Fibroblast of skin of right biceps (primary cell): Measurements from ENCODE around the gene EFNA2.

Experiments
- DNase-seq: peaks from one replicate; pipeline ENCODE4 v3.0.0-alpha.2; 2013

EFNA2 gene

DNA sequence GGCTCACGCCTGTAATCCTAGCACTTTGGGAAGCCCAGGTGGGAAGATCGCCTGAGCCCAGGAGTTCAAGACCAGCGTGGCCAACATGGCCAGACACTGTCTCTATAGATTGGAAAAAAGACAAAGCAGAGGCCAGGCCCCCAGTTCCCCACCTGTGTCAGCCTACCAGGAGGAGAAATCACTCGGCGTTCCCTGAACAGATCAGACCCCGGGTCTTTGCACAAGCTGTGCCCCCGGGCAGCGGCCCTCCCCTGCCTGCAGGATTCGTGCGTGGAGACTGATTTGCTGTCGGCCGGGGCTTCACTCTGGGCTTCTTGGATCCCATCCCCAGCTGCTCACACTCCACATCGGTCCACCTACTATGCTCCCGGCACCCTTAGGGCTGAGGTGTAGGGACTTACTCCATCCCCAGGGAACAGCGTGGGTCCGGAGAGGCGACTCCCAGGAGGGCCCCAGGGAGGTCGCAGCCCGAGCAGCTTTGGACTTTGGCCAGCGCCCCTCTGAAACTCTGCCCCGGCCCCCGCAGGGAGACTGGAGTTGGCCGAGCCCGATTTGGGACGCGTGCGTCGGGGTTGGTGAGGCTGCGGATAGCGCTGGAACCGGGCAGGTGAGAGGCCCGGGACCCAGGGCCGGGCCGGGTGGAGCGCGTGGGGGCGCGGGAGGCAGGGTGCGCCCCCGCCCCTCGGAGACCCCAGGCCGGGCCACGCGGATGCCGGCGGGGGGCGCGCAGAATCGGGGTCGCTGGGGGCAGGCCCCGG lies 515 bp upstream of the EFNA2 start:
- DNase-seq, result no peak

DNA sequence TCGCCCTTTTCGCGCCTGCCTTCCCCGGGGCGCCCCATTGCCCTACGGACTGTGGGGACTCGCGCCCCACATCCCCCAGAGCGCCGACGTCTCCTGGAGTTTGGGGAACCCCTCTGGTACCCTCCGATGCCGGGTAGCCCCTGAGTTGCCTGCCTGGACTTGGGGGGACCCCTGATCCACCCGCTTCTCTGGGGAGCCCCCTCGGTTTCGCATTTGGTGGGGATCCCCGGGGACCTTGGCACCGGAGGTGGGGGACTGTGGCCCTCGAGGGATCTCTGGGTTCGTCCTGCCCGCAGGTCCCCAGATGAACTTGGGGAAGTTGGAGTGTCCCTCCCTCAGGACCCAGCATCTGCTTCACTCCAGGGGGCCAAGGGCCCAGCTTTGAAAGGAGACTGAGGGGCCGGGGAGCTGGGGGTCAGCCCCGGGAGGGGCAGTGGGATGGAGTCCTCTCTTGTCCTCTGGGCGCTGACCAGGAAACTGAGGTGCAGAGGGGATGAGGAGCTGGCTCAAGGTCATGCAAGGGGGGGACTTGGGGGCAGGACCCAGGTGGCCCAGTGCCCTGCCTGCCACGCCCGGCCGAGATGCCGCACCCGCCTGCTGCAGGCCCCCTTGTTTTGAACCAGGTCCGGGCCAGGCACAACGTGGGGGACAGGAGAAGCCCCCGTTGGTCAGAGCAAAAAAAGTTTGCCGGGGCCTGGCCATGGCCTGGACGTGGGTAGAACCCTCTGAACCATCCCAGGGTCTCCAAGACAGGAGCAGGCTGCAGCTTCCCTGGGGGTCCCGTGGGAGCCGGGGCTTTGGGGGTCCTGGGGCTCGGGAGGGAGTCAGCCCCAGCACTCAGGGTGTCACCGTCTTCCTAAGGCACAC lies 1.0 kb downstream of the EFNA2 start:
- no peak for DNase-seq

DNA sequence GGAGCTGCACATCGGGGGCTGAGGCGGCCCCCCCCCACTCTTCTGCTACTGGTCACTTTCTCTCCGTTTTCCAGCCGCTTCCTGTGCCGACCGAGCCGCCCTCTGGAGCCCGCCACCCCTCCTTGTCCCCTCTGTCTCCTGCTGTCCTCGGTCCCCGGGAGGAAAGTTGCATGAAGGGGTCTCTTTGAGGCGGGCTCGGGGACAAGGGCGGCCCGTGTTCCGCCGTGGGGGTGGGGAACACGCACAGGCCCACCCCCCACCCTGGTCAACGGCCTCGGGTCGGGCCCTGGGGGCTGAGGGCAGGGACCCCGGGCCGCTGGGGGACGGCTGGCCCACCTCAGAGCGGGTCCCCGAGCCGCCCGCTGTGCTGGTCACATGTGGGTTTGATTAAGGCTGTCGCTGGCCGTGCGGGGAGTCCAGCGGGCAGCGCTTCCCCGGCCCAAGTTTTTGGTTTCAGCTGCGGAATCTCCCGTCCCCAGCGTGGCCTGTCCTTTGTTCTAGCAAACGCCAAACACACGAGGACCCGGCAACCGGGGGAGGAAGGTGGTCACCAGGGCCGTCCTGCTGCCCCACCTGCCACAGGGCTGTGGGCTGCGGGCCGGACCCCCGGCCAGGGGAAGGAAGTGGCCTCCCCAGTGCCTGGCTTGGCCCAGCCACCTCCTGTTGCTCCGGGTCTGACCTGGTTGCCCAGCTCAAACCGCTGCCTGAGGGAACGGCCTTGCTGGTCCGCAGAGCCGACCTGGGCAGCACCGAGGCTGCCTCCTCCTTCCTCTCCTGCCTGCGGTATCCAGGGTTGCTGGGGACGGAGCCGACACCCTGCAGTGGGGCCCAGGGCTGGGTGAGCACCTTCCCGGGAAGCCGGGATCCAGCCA lies 1.9 kb downstream of the EFNA2 start:
- DNase-seq, result no peak

DNA sequence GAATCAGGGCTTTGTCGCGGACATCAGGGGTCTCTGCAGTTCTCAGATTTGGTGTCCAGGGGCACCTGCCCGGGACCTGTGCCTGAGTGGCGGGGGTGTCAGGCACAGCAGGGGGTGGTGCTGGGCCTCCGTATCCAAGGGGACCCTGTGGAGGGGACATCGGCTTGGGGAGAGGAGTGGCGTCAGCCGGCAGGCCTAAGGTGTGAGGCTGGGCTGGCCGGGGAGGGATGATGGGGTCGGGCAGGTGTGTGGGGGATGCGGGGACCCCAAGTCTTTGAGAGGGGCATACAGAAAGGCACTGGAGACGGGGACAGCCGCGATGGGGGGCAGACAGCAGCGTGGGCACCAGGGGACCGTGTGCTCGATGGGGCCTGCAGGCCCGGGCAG lies 2.5 kb downstream of the EFNA2 start:
- DNase-seq, result no peak

DNA sequence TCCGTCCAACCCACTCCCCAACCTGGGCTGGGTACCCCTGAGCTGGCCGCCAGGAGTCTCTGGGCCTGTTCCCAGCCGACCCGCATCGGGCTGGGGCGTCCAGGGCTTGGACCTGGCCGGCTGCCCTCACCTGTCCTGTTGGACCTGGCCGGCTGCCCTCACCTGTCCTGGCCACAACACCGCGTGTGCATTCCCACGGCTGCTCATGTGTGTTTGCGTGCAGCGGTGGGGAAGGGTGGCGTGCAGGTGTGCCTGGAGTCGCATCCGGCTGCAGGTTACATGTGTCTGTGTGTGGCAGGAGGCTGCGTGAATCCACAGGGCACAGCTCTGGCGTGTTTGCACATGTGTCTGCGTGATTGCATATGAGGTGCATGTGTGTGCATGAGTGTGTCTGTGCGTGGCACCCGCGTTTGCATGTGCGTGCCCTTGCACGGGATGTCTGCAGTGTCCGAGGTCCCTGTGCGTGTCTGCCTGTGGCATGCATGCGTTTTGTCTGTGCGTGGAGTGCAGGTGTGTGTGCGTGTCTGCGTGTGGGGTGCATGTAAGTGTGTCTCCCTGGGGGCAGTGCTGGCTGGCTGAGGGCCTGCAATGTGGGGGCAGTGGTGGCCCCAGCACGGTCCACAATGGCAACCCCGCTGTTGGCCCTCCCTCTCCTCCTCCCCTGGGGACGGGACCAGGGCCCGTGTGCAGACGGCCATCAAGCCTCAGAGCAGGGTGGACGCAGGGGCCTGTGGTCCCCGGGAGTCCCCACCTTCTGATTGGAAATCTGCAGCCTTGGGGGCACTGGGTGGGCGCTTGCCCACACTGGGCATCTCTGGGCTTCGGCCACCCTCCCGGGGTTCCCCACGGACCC lies 3.4 kb downstream of the EFNA2 start:
- DNase-seq, result no peak

DNA sequence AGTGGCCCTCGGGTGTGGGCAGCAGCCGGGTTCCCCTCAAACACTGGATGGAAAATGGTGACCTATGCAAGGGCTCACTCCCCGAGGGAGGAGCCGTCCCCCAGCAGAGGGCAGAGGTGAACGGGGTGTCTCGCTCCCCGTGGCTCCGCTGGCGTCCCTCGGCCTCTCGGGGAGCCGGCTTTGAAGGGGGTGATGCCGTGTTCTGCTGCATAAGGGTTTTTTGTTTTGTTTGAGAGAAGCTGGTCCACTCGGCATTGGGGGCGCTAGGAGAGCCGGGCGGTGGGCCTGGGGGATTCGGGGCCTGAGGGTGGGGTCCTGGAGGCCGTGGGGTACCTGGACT lies 4.0 kb downstream of the EFNA2 start:
- DNase-seq, result no peak

DNA sequence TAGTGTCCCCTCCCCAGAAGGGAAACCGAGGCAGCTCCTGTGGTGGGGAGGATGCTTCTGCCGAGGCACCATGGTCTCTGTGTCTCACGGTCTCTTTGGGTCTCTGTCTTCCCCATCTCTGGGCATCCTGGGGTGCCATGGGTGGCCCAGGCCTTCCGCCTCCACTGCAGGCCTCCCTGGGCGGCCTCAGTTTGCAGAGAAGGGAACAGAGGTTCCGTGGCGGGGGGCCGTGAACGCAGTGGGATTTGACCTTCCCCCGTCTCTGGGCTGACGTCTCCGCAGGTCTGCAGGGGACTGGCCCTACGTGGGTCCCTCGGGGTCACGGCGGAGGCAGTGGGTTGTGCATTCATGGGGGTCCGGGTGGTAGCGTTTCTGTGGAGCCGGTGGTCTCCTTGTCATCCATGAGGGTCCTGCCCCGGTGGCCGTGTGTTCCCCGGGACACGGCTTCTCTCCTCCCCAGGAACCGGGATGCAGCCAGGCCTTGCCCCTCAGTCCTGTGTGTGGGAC lies 4.6 kb downstream of the EFNA2 start:
- no peak for DNase-seq

DNA sequence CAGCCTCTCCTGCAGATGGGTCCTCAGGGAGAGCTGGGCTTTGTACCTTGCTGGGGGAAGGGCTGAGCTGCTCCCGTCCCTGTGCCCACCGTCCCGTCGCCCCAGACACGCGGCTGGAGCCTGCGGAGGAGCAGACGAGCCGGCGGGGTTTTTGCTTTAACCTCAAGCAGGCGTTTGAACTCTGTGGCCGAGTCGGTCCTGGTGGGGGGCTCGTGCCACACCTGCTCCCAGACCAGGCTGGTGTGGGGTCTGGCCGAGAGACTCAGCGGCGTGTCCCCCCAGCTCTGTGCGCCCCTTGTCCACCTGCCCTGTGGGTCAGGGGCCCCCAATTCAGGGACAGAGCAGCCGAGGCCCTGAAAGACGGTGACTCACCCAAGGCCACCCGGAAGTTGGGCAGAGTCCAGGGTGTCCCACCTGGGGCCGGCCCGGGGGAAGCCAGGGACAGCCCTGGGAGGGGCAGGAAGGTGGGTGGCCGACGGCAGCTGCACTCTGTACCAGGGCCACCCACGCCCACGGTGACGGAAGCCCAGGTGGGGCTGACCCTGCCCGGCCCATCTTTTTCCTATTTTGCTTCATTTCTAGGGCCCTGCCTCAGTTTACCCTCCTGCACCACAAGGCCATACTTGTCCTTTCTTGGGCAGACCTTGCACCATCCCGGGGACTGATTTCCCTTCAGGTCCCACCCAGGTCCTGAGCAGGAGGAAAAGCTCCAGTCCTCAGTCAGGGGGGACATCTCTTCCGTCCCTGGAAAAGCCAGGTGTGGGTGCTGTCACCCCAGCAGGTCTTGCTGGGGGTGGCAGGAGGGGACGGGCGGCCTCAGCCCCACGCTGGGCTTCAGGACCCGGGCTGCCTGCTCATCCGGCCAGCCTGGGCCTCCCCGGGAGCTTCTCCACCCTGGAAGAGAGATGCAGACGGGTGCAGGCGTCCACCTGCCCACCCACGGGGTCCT lies 5.3 kb downstream of the EFNA2 start:
- no peak for DNase-seq

DNA sequence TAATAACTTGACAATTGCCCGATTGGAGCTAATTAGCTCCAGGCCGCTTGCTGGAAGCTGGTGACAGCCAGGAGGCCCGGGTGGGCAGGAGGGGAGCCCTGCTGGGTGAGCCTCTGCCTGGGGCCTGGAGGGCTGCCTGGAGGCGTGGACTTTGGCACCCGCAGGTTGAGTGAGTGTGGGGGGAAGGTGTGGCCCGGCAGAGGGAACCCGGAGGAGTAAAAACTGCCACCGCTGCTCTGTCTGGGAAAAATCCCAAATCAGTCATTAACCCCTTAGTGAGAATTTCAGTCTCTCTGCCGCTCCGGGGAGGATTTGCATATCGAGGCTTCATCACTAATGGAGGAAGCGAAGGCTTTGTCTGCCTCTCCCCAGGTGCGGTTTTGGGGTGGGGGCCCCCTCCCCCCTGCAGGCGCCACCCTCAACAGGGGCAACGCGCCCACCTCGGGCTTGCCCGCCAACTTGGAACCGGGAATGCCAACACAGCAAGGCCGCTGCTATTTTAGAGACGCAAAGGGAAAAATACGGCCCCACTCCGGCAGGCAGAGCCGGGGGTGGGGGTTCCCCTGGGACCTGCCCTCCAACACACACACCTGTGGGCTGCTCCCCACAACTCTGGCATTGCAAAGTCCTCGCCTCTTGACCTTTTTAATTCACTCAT lies 6.2 kb downstream of the EFNA2 start:
- no peak for DNase-seq

DNA sequence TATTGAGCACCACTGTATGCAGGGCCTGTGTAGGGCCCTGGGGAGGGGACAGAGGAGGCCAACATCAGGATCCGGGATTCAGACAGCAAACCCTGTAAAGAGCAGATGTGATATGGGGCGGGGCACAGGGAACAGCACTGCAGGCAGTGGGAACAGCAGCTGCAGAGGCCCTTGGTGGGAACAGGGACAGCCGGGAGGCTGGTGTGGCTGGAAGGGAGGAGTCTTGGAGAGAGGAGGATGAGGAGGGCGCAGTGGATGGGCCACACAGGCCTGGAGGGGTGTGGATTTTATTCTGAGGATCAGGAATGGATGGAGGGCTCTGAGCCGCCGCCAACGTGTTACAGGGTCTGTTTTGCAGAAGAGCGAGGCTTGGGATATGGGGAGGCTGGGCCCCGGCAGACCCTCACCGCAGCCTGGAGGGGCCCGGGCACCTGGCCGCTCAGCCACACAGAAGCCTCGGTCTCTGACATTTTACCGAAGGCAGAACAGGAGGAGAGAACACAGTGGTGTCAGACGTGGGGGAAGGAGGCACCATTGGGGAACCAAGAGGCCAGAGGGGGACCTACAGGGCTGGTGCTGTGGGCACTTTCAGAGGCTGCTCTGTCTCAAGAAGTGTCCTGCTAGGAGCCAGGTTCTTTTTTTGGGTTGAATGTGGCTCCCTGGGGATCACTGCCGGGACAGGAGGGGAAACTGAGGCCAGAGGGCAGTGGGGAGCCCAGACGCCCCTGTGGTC lies 6.9 kb downstream of the EFNA2 start:
- no peak for DNase-seq

DNA sequence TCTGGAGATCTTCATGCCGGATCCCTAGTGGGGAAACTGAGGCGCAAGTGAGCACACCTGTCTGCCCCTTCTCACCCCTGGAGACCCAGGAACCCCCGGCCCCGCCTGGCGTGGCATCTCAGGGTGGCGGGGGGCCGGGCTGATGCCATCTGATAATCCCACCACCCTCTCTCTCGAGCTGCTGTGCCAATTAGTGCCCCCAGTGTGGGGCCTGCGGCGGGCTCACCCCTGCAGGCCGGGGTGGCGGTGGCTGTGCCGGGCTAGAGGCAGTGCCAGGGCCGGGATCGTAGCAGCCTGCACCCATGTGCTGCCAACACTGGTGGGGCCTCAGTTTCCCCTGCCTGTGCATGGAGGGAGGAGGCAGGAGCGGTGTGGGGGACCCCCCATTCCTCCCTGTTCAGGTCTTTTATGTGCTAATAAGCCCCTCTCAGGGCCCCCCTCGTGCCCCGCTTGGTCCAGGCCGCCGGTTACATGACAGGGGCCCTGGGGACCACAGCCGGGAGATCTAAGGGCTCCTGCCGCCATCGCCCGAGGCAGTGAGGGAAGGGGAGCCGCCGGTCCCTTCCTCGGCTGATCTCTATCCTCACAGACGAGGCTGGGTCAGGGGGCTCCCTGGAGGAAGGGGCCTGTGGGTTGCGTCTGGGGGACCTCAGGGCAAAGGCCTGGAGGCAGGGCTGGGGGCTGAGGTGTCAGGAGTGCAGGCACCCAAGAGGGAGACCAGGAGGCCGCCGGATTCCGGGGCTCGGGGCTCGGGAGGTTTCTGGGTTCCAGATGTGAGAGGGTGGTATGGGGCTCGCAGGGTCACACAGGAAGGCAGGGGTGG lies 8.3 kb downstream of the EFNA2 start:
- no peak for DNase-seq

DNA sequence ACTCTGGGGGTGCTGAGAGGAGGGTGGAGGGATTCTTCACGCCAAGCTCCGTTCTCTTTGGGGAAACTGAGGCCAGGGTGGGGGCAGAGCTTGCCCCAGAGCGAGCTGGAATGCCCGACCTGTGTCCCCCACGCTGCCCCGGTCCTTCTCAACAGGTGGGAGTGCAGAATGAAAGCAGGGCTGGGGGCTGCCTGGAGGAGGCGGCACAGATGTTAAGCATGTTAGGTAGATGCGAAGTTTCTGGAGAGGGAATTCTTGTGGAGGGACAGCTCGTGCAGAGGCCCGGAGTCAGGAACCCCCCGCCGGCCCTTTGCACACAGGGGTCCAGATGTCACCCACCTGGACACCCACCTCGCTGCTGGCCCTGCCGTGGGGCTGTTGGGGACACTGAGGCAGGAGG lies 9.0 kb downstream of the EFNA2 start:
- no peak for DNase-seq

DNA sequence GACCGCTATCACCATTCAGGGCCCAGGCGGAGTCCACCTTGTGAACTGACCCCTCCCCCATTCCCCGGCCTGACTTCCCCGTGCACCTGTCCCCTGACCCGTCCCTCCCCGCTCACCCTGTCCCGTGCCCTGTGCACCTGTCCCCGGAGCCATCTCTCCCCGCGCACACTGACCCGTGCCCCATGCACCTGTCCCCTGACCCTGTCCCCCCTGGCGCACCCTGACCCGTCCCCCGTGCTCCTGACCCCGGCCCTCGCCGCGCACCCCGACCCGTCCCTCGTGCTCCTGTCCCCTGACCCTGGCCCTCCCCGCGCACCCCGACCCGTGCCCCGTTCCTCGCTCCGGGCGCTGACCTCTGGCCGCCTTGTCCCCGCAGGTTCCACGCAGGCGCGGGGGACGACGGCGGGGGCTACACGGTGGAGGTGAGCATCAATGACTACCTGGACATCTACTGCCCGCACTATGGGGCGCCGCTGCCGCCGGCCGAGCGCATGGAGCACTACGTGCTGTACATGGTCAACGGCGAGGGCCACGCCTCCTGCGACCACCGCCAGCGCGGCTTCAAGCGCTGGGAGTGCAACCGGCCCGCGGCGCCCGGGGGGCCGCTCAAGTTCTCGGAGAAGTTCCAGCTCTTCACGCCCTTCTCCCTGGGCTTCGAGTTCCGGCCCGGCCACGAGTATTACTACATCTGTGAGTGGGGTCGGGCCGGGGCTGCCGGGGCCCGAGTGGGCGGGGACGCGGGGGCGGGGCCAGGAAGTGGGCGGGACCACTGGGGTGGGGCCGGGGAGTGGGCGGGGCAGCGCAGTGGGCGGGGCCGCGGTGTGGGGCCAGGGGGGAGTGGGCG lies 9.7 kb downstream of the EFNA2 start:
- DNase-seq, result no peak

DNA sequence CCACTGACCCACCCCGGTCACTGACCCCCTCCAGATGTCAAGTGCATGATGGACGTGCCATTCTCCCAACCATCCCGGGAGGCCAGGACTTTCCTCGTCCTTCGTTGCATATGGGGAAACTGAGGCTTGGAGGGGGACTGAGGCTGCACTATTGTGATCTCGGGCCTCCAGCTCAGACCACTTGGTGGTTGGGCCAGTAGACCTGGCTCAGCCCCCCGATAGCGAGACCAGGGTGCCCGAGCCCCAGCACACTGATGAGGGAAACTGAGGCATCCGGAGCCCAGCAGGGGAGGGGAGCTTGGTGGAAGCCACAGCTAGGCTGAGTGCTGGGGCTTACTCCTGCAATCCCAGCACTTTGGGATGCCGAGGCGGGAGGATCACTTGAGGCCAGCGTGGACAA lies 10.4 kb downstream of the EFNA2 start:
- DNase-seq, result no peak

DNA sequence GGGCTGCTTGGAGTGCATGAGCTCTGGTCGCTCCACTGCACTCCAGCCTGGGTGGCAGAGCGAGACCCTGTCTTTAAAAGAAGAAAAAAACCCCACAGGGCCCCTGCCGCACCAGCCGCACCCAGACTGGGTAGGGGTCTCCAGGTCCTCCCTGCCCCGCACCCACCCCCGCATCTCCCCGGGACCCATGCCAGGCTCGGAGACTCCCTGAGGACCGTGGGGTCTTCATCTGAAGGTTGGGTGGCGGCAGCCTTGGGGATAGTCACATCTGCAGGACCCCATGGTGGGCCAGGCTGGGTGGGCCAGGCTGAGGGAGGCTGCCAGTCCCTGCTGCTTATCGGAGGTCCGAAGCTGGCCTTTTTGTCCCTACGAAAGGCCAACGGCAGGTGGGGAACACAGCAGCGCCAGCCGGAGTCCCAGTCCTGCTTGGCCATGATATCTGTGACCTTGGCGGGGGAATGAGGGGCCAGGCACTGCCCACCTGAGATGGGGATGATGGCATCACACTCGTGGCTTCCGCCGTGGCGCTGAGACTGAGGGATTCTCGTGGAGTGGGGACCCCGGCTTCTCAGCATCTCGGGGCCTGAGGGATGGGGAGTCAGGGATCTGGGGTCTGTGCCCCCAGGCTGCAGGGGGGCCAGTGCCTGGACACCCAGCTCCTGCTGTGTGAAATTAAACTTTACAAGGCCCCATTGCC lies 11.1 kb downstream of the EFNA2 start:
- DNase-seq, result no peak

DNA sequence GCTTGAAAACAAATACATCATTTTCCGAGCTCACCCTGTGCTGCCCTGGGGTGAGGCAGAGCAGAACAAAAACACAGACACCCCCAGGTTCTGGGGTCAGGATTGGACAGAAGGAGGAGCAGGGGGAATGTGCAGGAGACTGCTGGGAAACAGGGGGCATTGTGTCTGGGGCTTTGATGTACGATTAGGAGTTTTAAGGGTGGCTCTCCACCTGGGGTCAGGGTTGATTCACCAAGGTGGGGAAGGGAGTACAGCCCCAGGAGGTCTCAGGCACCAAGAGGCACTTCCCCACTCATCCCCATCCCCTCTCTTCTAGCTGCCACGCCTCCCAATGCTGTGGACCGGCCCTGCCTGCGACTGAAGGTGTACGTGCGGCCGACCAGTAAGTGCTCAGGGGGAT lies 12.6 kb downstream of the EFNA2 start:
- DNase-seq, result no peak

DNA sequence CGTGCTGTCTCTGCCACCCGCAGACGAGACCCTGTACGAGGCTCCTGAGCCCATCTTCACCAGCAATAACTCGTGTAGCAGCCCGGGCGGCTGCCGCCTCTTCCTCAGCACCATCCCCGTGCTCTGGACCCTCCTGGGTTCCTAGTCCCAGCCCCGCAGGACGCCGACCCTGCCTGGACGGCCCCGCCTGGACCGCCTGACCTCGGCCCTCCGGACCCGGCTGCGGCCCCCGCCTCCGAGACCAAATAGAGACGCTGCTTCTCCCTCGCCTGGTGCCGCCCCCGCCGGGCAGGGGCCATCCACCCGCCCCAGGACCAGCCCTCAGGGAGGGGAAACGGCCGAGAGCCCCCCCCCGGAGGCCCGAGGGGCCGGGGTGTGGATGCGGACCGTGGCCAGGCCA lies 14.1 kb downstream of the EFNA2 start:
- DNase-seq, result no peak
